H9 (cell line): Measurements from ENCODE around the gene TSEN15. TPM values are rescaled to one million over a fixed set of nuclear protein-coding genes. Genes with fewer than 3 reads are reported as not detected.

Experiments used
- DNase-seq: peaks from one replicate; pipeline ENCODE4 v3.0.0-alpha.2; 2017
- H2AFZ ChIP-seq: one replicate; pipeline ENCODE4 v1.6.1; 2013; ENCODE audit warnings: mild to moderate bottlenecking, low read length, control low read depth, moderate library complexity
- H2AK5ac ChIP-seq: 2 replicates; pipeline ENCODE4 v1.6.1; 2013; ENCODE audit warnings: low read length, control low read depth, mixed read lengths; ENCODE audit not compliant: insufficient read length
- H2BK120ac ChIP-seq: one replicate; pipeline ENCODE4 v1.6.1; 2013; ENCODE audit warnings: low read depth, mild to moderate bottlenecking, low read length, control low read depth, inconsistent platforms; ENCODE audit not compliant: poor library complexity, severe bottlenecking
- H2BK12ac ChIP-seq: 2 replicates; pipeline ENCODE4 v1.6.1; 2013; ENCODE audit warnings: low read length, control low read depth, mixed read lengths, low read depth; ENCODE audit not compliant: insufficient read length
- H2BK15ac ChIP-seq: 2 replicates; pipeline ENCODE4 v1.6.1; 2013; ENCODE audit warnings: low read depth, low read length, control low read depth
- H2BK20ac ChIP-seq: one replicate; pipeline ENCODE4 v1.6.1; 2013; ENCODE audit warnings: low read depth, mild to moderate bottlenecking, low read length, control low read depth, inconsistent platforms; ENCODE audit not compliant: poor library complexity, severe bottlenecking
- H2BK5ac ChIP-seq: 2 replicates; pipeline ENCODE4 v1.6.1; 2013; ENCODE audit warnings: low read length, control low read depth, mixed read lengths; ENCODE audit not compliant: insufficient read length
- H3K14ac ChIP-seq: 2 replicates; pipeline ENCODE4 v1.6.1; 2013; ENCODE audit warnings: low read length, control low read depth; ENCODE audit not compliant: insufficient read depth
- H3K18ac ChIP-seq: 2 replicates; pipeline ENCODE4 v1.6.1; 2013; ENCODE audit warnings: low read depth, mild to moderate bottlenecking, mixed read lengths, low read length, control low read depth; ENCODE audit not compliant: insufficient read length
- H3K23ac ChIP-seq: 2 replicates; pipeline ENCODE4 v1.6.1; 2013; ENCODE audit warnings: low read length, control low read depth, mixed read lengths, low read depth; ENCODE audit not compliant: insufficient read length
- H3K23me2 ChIP-seq: 2 replicates; pipeline ENCODE4 v1.6.1; 2013; ENCODE audit warnings: low read depth, mild to moderate bottlenecking, mixed read lengths, low read length, control low read depth; ENCODE audit not compliant: insufficient read length, poor library complexity, severe bottlenecking
- H3K27ac ChIP-seq: 2 replicates; pipeline ENCODE4 v1.5.1; 2013; ENCODE audit warnings: low read length, control low read depth, mixed read lengths, low read depth; ENCODE audit not compliant: insufficient read length
- H3K27me3 ChIP-seq: 2 replicates; pipeline ENCODE4 v1.6.1; 2013; ENCODE audit warnings: low read length, control low read depth, inconsistent platforms; ENCODE audit not compliant: insufficient read depth
- H3K4ac ChIP-seq: 2 replicates; pipeline ENCODE4 v1.6.1; 2013; ENCODE audit warnings: low read depth, mild to moderate bottlenecking, control low read depth, inconsistent platforms, low read length, moderate library complexity
- H3K4me1 ChIP-seq: 2 replicates; pipeline ENCODE4 v1.6.1; 2013; ENCODE audit warnings: low read length, control low read depth, inconsistent platforms; ENCODE audit not compliant: insufficient read depth
- H3K4me2 ChIP-seq: 2 replicates; pipeline ENCODE4 v1.6.1; 2013; ENCODE audit warnings: low read length, control low read depth, mixed read lengths; ENCODE audit not compliant: insufficient read length, insufficient read depth
- H3K56ac ChIP-seq: 2 replicates; pipeline ENCODE4 v1.6.1; 2013; ENCODE audit warnings: low read depth, mild to moderate bottlenecking, mixed read lengths, low read length, control low read depth; ENCODE audit not compliant: insufficient read length
- H3K79me1 ChIP-seq: 2 replicates; pipeline ENCODE4 v1.6.1; 2013; ENCODE audit warnings: low read depth, mild to moderate bottlenecking, moderate library complexity, low read length, control low read depth, inconsistent platforms; ENCODE audit not compliant: insufficient read depth, poor library complexity, severe bottlenecking
- H3K79me2 ChIP-seq: 2 replicates; pipeline ENCODE4 v1.6.1; 2013; ENCODE audit warnings: low read length, control low read depth, inconsistent platforms; ENCODE audit not compliant: insufficient read depth
- H3K9ac ChIP-seq: 2 replicates; pipeline ENCODE4 v1.6.1; 2013; ENCODE audit warnings: low read length, control low read depth, mixed read lengths; ENCODE audit not compliant: insufficient read length; ENCODE audit errors: extremely low read depth
- H3K9me3 ChIP-seq: one replicate; pipeline ENCODE4 v1.6.1; 2013; ENCODE audit warnings: low read depth, low read length, inconsistent platforms; ENCODE audit not compliant: control insufficient read depth
- H3T11ph ChIP-seq: one replicate; pipeline ENCODE4 v1.6.1; 2013; ENCODE audit warnings: mild to moderate bottlenecking, low read length, control low read depth, inconsistent platforms
- H4K20me1 ChIP-seq: one replicate; pipeline ENCODE4 v1.6.1; 2013; ENCODE audit not compliant: control insufficient read depth, insufficient read length, insufficient read depth
- H4K5ac ChIP-seq: 2 replicates; pipeline ENCODE4 v1.6.1; 2013; ENCODE audit warnings: low read depth, mild to moderate bottlenecking, mixed read lengths, low read length, control low read depth; ENCODE audit not compliant: insufficient read length
- H4K8ac ChIP-seq: replicated peaks from 2 replicates; pipeline ENCODE4 v1.6.1; 2013; ENCODE audit warnings: low read length, control low read depth, mixed read lengths, low read depth; ENCODE audit not compliant: insufficient read length
- H4K91ac ChIP-seq: 2 replicates; pipeline ENCODE4 v1.6.1; 2013; ENCODE audit warnings: low read depth, mild to moderate bottlenecking, moderate library complexity, mixed read lengths, low read length, control low read depth; ENCODE audit not compliant: insufficient read length
- H3K27ac Mint-ChIP-seq, 3 experiments: 2 replicates in 2 of 3; 3 replicates in 1 of 3; pipeline ENCODE4 v1.8.0; 2020 to 2021; ENCODE audit warnings: mixed read lengths in 3 of 3, mild to moderate bottlenecking in 1 of 3, moderate library complexity in 1 of 3
- H3K27me3 Mint-ChIP-seq: 2 replicates; pipeline ENCODE4 v1.8.0; 2021; ENCODE audit warnings: low read depth, mild to moderate bottlenecking, moderate library complexity, mixed read lengths
- H3K36me3 Mint-ChIP-seq, 3 experiments: 2 replicates in 2 of 3; 3 replicates in 1 of 3; pipeline ENCODE4 v1.8.0; 2020 to 2021; ENCODE audit warnings: low read depth in 3 of 3, mixed read lengths in 3 of 3; ENCODE audit not compliant: insufficient read depth in 1 of 3
- H3K4me1 Mint-ChIP-seq, 2 experiments: 2 replicates each; pipeline ENCODE4 v1.8.0; 2020; ENCODE audit warnings: mixed read lengths in 2 of 2
- H3K4me3 Mint-ChIP-seq, 2 experiments: 2 replicates in 1 of 2; 3 replicates in 1 of 2; pipeline ENCODE4 v1.8.0; 2020 to 2021; ENCODE audit warnings: mild to moderate bottlenecking in 2 of 2, mixed read lengths in 2 of 2, moderate library complexity in 1 of 2
- H3K9me3 Mint-ChIP-seq, 2 experiments: 2 replicates in 1 of 2; 3 replicates in 1 of 2; pipeline ENCODE4 v1.8.0; 2020; ENCODE audit warnings: mild to moderate bottlenecking in 2 of 2, mixed read lengths in 2 of 2, moderate library complexity in 1 of 2
- CTCF ChIP-seq: fragments of 200-600 bp; sonication (generic); conservative IDR thresholded peaks from 3 replicates; pipeline ENCODE4 v1.8.0; 2021; ENCODE audit warnings: antibody characterized with exemption, mild to moderate bottlenecking
- total RNA-seq: library from RNA; stranded (reverse); gene quantifications from 2 replicates; pipeline ENCODE4 v1.2.1, GENCODE V29; 2021

TSEN15 gene
- total RNA-seq, 1 experiment from 2014 or later = 21.9 TPM

- Histone ChIP-seq H4K5ac (no peak overlapping the region), H3T11ph (no peak overlapping the region), H3K79me1 (no peaks in the 10 kb centered on the region), H3K4ac (no peak overlapping the region), H3K4me1 (peaks cover 3% of the 10 kb centered on the region; the same call in 1 of the 2 replicates), H3K27ac (peak overlapping the region; percentile 81), H3K23me2 (peaks cover 4% of the 10 kb centered on the region), H4K91ac (no peak overlapping the region), H3K18ac (peak overlapping the region; percentile 93), H2BK5ac (no peak overlapping the region), H2AFZ (no peak overlapping the region), H4K8ac (no peak overlapping the region), H3K9ac (peak overlapping the region; percentile 88), H3K79me2 (no peaks in the 10 kb centered on the region), H2BK12ac (peak overlapping the region; percentile 3), H2BK120ac (no peak overlapping the region), H3K27me3 (no peaks in the 10 kb centered on the region), H3K4me2 (peak overlapping the region; percentile 67), H3K56ac (no peak overlapping the region), H2BK15ac (no peak overlapping the region), H3K23ac (no peak overlapping the region), H2BK20ac (no peak overlapping the region), H4K20me1 (no peaks in the 10 kb centered on the region), H3K14ac (no peak overlapping the region), H2AK5ac (no peak overlapping the region), H3K9me3 (no peaks in the 10 kb centered on the region)
- Mint-ChIP-seq H3K27ac (peak overlapping the region; percentile 11 to 99 (median 98); a peak in 4 of 7 replicates), H3K36me3 (peaks cover 7 to 20% (median 10%) of the 10 kb centered on the region in 3 experiments), H3K4me1 (peaks cover 44 to 57% of the 10 kb centered on the region in 2 experiments), H3K4me3 (peak overlapping the region; percentile 88 to 95), H3K27me3 (peaks cover 3% of the 10 kb centered on the region), H3K9me3 (no peaks in the 10 kb centered on the region; a peak in 2 of 5 replicates)
- TF ChIP-seq CTCF = no peak
- no peak for DNase-seq
These were observed 894 bp upstream of the TSEN15 start for GRCh38 chr1:184050636-184051035.
